Mammary epithelial cell (primary cell): ENCODE measurements around the gene RSPO1.

ENCODE experiments used
- EZH2 ChIP-seq: IDR thresholded peaks from 2 replicates; pipeline ENCODE4 v1.6.1; 2012; ENCODE audit warnings: low read length, inconsistent platforms, borderline replicate concordance
- TF ChIP-seq, protein P1 (sequence below), 2 donors: IDR thresholded peaks in 1 of 2; conservative IDR thresholded peaks in 1 of 2; 2 replicates each; pipeline ENCODE4 v1.5.1; 2011 to 2012; ENCODE audit warnings: inconsistent platforms in 2 of 2, low read length in 2 of 2, mild to moderate bottlenecking in 2 of 2, control low read depth in 1 of 2, low read depth in 1 of 2; ENCODE audit not compliant: insufficient read depth in 1 of 2; ENCODE audit errors: extremely low read depth in 1 of 2

DNA sequence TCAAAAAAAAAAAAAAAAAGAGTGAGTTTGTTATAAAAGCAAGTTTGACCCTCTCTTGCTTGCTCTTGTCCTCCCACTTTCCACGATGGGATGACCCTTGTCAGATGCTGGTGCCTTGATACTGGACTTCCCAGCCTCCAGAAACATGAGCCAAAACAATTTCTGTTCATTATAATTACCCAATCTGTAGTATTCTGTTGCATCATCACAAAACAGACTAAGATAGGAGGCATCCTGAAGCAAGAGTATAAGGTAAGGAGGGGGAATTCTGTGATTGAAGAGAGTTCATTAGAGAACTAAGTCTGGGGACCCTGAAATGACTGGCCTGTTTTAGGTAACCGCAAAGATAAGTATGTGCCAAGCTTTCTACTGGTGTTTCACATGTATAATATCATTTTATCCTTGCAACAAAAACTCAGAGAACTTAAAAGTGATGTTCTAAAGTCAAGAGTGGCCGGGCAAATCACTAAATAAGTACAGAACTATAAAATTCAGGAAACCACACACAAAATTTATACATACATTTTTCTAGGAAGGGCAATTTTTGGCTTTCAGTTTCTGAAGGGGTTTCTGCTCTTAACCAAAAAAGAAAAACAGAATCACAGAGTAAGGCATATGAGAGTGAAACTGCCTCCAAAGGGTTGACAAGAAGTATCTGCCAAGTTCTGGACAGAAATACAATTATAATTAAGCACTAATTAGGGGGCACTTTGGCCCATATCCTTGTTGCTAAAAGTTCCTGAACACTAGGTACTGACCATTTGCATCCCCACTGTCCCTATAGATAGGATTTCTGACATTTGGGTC is 64.0 kb downstream of the RSPO1 start:
- TF ChIP-seq EZH2: no peak
- TF ChIP-seq, protein P1, sequence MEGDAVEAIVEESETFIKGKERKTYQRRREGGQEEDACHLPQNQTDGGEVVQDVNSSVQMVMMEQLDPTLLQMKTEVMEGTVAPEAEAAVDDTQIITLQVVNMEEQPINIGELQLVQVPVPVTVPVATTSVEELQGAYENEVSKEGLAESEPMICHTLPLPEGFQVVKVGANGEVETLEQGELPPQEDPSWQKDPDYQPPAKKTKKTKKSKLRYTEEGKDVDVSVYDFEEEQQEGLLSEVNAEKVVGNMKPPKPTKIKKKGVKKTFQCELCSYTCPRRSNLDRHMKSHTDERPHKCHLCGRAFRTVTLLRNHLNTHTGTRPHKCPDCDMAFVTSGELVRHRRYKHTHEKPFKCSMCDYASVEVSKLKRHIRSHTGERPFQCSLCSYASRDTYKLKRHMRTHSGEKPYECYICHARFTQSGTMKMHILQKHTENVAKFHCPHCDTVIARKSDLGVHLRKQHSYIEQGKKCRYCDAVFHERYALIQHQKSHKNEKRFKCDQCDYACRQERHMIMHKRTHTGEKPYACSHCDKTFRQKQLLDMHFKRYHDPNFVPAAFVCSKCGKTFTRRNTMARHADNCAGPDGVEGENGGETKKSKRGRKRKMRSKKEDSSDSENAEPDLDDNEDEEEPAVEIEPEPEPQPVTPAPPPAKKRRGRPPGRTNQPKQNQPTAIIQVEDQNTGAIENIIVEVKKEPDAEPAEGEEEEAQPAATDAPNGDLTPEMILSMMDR (conservative IDR thresholded peaks at IDR 0.05 in 1 of 2, IDR thresholded peaks at IDR 0.05 in 1 of 2; ENCODE audit: extremely low read depth in 1 of 2, insufficient read depth in 1 of 2, low read depth in 1 of 2, low read length in 2 of 2): no peak
